Right atrium auricular region (tissue), 2 donors: ENCODE data around the gene SMAD5. TPM values are rescaled to one million over a fixed set of nuclear protein-coding genes. Genes with fewer than 3 reads are reported as not detected.
A peak's percentile ranks its signal among the peaks of the same experiment; 100 is the strongest.

ENCODE experiments used
- DNase-seq: peaks from one replicate; pipeline ENCODE4 v3.0.0-alpha.2; 2019; ENCODE audit warnings: low spot score
- H3K27ac ChIP-seq, 2 donors: fragments of 200-600 bp; sonication (generic); 1 replicate in 1 of 2; 2 replicates in 1 of 2; pipeline ENCODE4 v1.5.1; 2016 to 2019
- H3K27me3 ChIP-seq, 2 donors: fragments of 200-600 bp; sonication (generic); one replicate each; pipeline versions ENCODE4 v1.5.1 to v1.6.0; 2017 to 2019
- H3K36me3 ChIP-seq: fragments of 200-600 bp; sonication (generic); one replicate; pipeline ENCODE4 v1.5.1; 2016
- H3K4me1 ChIP-seq, 2 donors: fragments of 200-600 bp; sonication (generic); one replicate each; pipeline versions ENCODE4 v1.5.1 to v1.6.0; 2017 to 2019
- H3K4me3 ChIP-seq, 2 donors: fragments of 200-600 bp; sonication (generic); 1 replicate in 1 of 2; 2 replicates in 1 of 2; pipeline ENCODE4 v1.5.1; 2017 to 2019; ENCODE audit warnings: mild to moderate bottlenecking in 1 of 2, moderate library complexity in 1 of 2
- H3K9me3 ChIP-seq, 2 donors: fragments of 200-600 bp; sonication (generic); one replicate each; pipeline ENCODE4 v1.5.1; 2019
- total RNA-seq, 2 donors: library from RNA; depleted of rRNA; stranded (reverse); fragments of >200 nt; gene quantifications; one replicate each; pipeline ENCODE4 v1.1.0, GENCODE V29; 2016
- TF ChIP-seq, protein P1 (sequence below), 2 donors: fragments of 200-600 bp; sonication (generic); IDR thresholded peaks; one replicate each; pipeline ENCODE4 v1.5.1; 2019; ENCODE audit warnings: antibody characterized with exemption in 2 of 2

SMAD5 gene
- total RNA-seq, 2 donors from 2014 or later: 25.0 to 26.7 TPM

DNA sequence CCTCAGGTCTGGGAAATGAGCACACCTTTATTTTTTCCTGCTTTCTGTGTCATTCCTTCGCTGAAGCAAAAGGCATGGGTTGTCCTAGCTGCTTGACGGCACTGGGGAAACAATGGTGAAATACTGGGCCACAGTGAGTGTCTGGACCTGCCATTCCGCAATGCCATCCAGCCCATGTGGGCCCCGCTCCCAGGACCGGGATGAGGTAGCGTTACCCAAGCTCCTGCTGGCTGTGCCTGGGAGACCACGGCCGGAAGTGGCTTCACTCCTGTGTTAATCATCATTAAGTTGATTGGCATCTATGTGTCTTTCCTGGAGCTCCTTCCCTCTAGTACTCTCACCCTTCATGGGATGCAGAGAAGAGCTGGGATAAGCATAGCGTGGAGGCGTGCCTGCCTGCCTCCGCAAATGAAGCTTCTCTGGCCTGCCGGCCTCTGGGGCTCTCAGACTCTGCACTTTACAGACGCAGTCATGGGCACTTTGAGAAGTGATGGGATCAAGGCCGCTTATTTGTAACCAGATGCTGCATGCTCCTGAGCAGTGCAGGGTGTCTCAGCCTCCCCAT is 76.8 kb downstream of the SMAD5 start:
- DNase-seq: no peak
- Histone ChIP-seq H3K4me1 (no peaks in the 10 kb centered on the region), H3K27ac (no peak overlapping the region), H3K27me3 (no peaks in the 10 kb centered on the region), H3K4me3 (no peak overlapping the region), H3K36me3 (no peaks in the 10 kb centered on the region), H3K9me3 (peaks cover 0 to 11% of the 10 kb centered on the region in 2 donors)
- TF ChIP-seq, protein P1, sequence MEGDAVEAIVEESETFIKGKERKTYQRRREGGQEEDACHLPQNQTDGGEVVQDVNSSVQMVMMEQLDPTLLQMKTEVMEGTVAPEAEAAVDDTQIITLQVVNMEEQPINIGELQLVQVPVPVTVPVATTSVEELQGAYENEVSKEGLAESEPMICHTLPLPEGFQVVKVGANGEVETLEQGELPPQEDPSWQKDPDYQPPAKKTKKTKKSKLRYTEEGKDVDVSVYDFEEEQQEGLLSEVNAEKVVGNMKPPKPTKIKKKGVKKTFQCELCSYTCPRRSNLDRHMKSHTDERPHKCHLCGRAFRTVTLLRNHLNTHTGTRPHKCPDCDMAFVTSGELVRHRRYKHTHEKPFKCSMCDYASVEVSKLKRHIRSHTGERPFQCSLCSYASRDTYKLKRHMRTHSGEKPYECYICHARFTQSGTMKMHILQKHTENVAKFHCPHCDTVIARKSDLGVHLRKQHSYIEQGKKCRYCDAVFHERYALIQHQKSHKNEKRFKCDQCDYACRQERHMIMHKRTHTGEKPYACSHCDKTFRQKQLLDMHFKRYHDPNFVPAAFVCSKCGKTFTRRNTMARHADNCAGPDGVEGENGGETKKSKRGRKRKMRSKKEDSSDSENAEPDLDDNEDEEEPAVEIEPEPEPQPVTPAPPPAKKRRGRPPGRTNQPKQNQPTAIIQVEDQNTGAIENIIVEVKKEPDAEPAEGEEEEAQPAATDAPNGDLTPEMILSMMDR (IDR thresholded peaks at IDR 0.05): no peak

DNA sequence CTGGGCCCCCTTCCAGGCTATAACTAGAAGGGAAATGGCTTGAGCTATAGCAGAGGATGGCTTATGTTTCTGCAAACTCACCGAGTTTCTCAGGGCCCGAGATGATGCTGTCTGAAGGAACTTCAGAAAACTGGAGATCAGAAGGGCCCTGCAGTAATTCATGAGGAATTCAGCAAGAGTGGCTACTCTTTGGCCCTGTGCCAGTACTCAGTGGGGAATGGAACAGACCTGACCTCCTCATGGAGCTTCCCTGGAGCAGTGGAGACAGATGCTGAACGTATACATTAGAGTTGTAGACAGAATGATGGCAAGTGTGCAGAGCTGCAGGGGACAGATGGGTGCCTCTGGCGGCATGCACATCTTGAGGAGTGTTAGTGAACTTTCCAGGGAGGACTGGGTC is 77.6 kb downstream of the SMAD5 start:
- peaks cover 0 to 8% of the 10 kb centered on the region in 2 donors for H3K9me3 ChIP-seq
- no peaks in the 10 kb centered on the region for H3K4me1 ChIP-seq
- no peaks in the 10 kb centered on the region for H3K36me3 ChIP-seq
- TF ChIP-seq, protein P1 (IDR thresholded peaks at IDR 0.05): no peak
- no peak overlapping the region for H3K4me3 ChIP-seq
- H3K27me3 ChIP-seq: no peaks in the 10 kb centered on the region
- no peak for DNase-seq
- H3K27ac ChIP-seq: no peak overlapping the region

DNA sequence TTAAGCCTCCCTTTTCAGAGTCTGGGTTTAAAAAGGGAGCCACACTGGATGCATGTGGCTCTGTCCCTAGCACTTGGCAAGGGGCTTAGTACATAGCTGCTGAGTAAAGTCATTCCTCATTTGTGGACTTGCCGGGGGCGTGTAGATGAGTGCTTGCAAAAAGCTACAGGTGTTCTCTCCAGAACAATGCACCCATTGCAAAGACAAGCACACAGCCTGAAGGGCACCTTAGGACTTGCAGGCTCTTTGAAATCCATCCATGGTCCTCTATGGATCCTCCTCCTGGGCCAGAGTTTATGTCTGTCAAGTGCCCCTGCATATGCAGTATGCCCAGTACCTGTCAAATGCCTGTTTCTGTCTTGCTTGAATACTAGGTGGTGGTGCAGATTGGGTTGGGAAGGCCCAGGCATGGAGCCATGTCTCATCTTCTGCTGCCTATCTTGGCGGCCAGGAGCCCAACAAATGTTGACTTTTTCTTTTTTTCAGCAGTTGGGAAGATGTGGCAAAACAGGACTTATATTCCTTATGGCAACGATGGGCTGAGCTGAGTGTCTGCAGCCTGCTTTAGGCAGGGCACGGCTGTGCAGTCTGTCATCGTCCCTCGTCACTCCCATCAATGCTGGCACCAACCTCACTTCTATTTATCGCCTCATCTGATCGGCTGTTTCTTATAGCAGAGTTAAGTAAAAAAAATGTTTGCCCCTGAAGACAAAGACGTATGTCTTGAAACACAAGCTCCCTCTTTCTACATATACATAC is 78.8 kb downstream of the SMAD5 start:
- no peak overlapping the region for H3K27ac ChIP-seq
- TF ChIP-seq, protein P1 (IDR thresholded peaks at IDR 0.05): no peak
- no peak for DNase-seq
- H3K36me3 ChIP-seq: no peaks in the 10 kb centered on the region
- H3K9me3 ChIP-seq: no peaks in the 10 kb centered on the region
- no peak overlapping the region for H3K4me3 ChIP-seq
- H3K4me1 ChIP-seq: no peaks in the 10 kb centered on the region
- H3K27me3 ChIP-seq: no peaks in the 10 kb centered on the region

DNA sequence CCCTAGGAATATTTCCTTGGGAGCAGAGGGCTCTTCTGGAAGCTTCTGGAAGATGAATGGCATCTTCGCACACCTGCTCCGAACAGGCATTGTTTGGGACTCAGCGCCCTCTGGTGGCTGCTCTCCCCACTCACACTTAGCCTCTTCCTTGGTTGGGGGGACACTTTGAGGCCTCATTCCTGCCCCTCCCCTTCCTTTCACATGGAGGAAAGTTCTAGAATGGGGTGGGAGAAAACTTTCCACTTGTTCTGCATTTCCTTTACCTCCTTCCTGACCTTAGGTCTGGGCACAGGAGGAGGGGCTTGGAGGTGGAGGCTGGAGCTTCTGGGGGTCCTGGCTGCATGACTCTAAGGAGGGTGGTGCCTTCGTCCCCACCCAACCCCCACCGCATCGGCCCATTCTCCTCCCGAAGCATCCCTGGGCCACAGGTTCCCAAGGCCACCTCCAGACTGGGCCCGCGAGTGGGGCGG is 79.6 kb downstream of the SMAD5 start:
- no peaks in the 10 kb centered on the region for H3K4me1 ChIP-seq
- TF ChIP-seq, protein P1 (IDR thresholded peaks at IDR 0.05): peak; percentile 80 to 85
- H3K27ac ChIP-seq: no peak overlapping the region
- no peaks in the 10 kb centered on the region for H3K27me3 ChIP-seq
- H3K36me3 ChIP-seq: no peaks in the 10 kb centered on the region
- no peak for DNase-seq
- no peaks in the 10 kb centered on the region for H3K9me3 ChIP-seq
- H3K4me3 ChIP-seq: no peak overlapping the region

DNA sequence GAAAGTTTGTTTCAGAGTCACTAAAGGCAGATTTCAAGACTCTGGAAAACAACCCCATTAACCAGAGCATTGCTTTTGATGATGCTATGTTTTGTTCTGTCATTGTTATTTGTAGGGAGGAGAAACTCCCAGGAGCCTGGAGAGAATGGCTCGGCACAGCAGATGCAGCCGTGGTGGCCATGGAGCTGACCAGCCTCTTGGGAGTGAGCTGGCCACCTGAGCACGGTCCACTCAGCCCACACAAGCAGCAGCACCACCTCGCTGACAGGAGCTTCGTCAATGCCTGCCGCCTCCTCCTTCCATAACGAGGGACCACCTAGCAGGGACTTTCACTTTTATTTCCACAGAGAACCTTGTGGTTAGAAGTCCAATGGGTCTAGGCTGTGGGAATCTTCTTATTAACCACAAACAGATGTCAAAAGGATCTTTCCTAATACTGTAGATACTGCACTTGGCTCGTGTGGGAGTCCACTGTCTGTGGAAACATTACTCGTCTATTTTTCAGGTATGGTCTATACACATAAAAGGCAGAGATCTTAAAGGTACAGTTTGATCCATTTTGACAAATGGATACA is 81.4 kb downstream of the SMAD5 start:
- no peaks in the 10 kb centered on the region for H3K36me3 ChIP-seq
- no peak for DNase-seq

More for the DNA sequence above, 81.4 kb downstream of the SMAD5 start:
- Histone ChIP-seq H3K9me3 (no peaks in the 10 kb centered on the region), H3K27me3 (no peaks in the 10 kb centered on the region), H3K4me1 (no peaks in the 10 kb centered on the region), H3K27ac (no peak overlapping the region), H3K4me3 (no peak overlapping the region)
- TF ChIP-seq, protein P1 (IDR thresholded peaks at IDR 0.05): no peak
